Panc1 (cell line): ENCODE data around the gene SKIC2. TPM values are rescaled to one million over a fixed set of nuclear protein-coding genes. Genes with fewer than 3 reads are reported as not detected.
"Not testable (repeated sequence)": the region's sequence is repeated elsewhere in the genome, so short reads cannot be mapped to it uniquely, and the experiment has no call there.

Experiments used
- ATAC-seq: fragments of 200-7000 bp; cut with Tn5 transposase; 2 replicates; pipeline ENCODE4 v1.9.1; 2020; ENCODE audit warnings: mild to moderate bottlenecking, moderate library complexity
- BruUV-seq: library from RNA; stranded (reverse); fragments of 400-500 nt; replicated peaks from 2 replicates; lab custom pipeline; 2021; lab: Mats Ljungman, UMichigan
- CTCF ChIA-PET: fragments of 300-600 bp; sonication (Branson Sonifier 250); formaldehyde crosslinking; loops from one replicate; lab custom pipeline; 2022; ENCODE audit warnings: antibody characterized with exemption; lab: Charles Lee
- POLR2A ChIA-PET: fragments of 300-600 bp; sonication (Branson Sonifier 250); formaldehyde crosslinking; loops from one replicate; lab custom pipeline; 2022; ENCODE audit warnings: antibody characterized with exemption; lab: Charles Lee
- DNase-seq: peaks from one replicate; pipeline ENCODE4 v3.0.0-alpha.2; 2010; ENCODE audit warnings: low read depth, low spot score
- H3K27ac ChIP-seq: 2 replicates; pipeline ENCODE4 v1.5.1; 2011; ENCODE audit warnings: mild to moderate bottlenecking, low read length, inconsistent platforms
- H3K27me3 ChIP-seq: fragments of 200-500 bp; sonication (Bioruptor generic); 2 replicates; pipeline ENCODE4 v1.6.0; 2014; ENCODE audit warnings: low read length, inconsistent platforms; ENCODE audit not compliant: control insufficient read depth, insufficient read depth
- H3K36me3 ChIP-seq: fragments of 200-500 bp; sonication (Bioruptor generic); 2 replicates; pipeline ENCODE4 v1.5.1; 2014; ENCODE audit warnings: inconsistent platforms, mild to moderate bottlenecking, low read length, moderate library complexity; ENCODE audit not compliant: control insufficient read depth, insufficient read depth
- H3K4me1 ChIP-seq: 2 replicates; pipeline ENCODE4 v1.5.1; 2011; ENCODE audit warnings: inconsistent platforms, mild to moderate bottlenecking, low read length, moderate library complexity; ENCODE audit not compliant: control insufficient read depth, insufficient read depth
- H3K4me3 ChIP-seq, 2 experiments: 2 replicates each; pipeline ENCODE4 v1.5.1; 2011 to 2012; ENCODE audit warnings: low read depth in 2 of 2, low read length in 2 of 2, mild to moderate bottlenecking in 2 of 2, inconsistent platforms in 1 of 2, moderate library complexity in 1 of 2
- H3K9me3 ChIP-seq: fragments of 200-500 bp; sonication (Bioruptor generic); 2 replicates; pipeline ENCODE4 v1.5.1; 2014; ENCODE audit warnings: low read depth, mild to moderate bottlenecking, inconsistent platforms, low read length, moderate library complexity; ENCODE audit not compliant: control insufficient read depth, insufficient read depth
- in situ Hi-C: cut with HindIII; loops from 2 replicates; pipeline ENCODE4 v1.10.0; 2016; ENCODE audit warnings: low sequenced_read_pairs, low pct_unique_long_range_greater_than_20kb
- intact Hi-C: fragments of 100-400 bp; cut with micrococcal nuclease; formaldehyde crosslinking; loops from one replicate; pipeline ENCODE4 v1.10.0; 2022; ENCODE audit not compliant: unreplicated experiment
- microRNA-seq: library from miRNA; unstranded; fragments of <30 nt; microRNA quantifications from one replicate; pipeline ENCODE4 v1.1.0, GENCODE V29; 2020; ENCODE audit not compliant: unreplicated experiment
- total RNA-seq: library from RNA; stranded (reverse); gene quantifications from one replicate; pipeline ENCODE4 v1.2.1, GENCODE V29; 2021; ENCODE audit not compliant: unreplicated experiment

The SKIC2 gene
- total RNA-seq, 1 experiment from 2014 or later, result 121 TPM

- H3K4me1 ChIP-seq, H3K9me3 ChIP-seq, H3K27ac ChIP-seq, CTCF ChIA-PET, POLR2A ChIA-PET, H3K36me3 ChIP-seq, in situ Hi-C loops, H3K4me3 ChIP-seq, H3K27me3 ChIP-seq, DNase-seq, BruUV-seq, intact Hi-C loops, ATAC-seq: not testable (repeated sequence)
These were observed 50.6 kb downstream of the SKIC2 start for GRCh38 chr6:32009537-32009936.

- intact Hi-C loops, H3K36me3 ChIP-seq, DNase-seq, H3K9me3 ChIP-seq, H3K27me3 ChIP-seq, in situ Hi-C loops, ATAC-seq, BruUV-seq, H3K4me3 ChIP-seq, H3K4me1 ChIP-seq, H3K27ac ChIP-seq, CTCF ChIA-PET, POLR2A ChIA-PET: not testable (repeated sequence)
These were observed 52.0 kb downstream of the SKIC2 start for GRCh38 chr6:32010856-32011530.

- H3K4me1 ChIP-seq, H3K27me3 ChIP-seq, intact Hi-C loops, H3K4me3 ChIP-seq, CTCF ChIA-PET, ATAC-seq, H3K27ac ChIP-seq, DNase-seq, H3K36me3 ChIP-seq, in situ Hi-C loops, H3K9me3 ChIP-seq, POLR2A ChIA-PET, BruUV-seq: not testable (repeated sequence)
These were observed 54.1 kb downstream of the SKIC2 start for GRCh38 chr6:32012941-32013617.

- H3K9me3 ChIP-seq, H3K36me3 ChIP-seq, CTCF ChIA-PET, DNase-seq, intact Hi-C loops, ATAC-seq, BruUV-seq, in situ Hi-C loops, H3K4me3 ChIP-seq, POLR2A ChIA-PET, H3K27ac ChIP-seq, H3K27me3 ChIP-seq, H3K4me1 ChIP-seq: not testable (repeated sequence)
These were observed 54.8 kb downstream of the SKIC2 start for GRCh38 chr6:32013738-32014137.

- ATAC-seq, in situ Hi-C loops, H3K4me1 ChIP-seq: not testable (repeated sequence)
These were observed 55.6 kb downstream of the SKIC2 start, which contains the start of gene C4B for GRCh38 chr6:32014547-32014946. Gene C4B (plus strand): TSS chr6:32014795. CDS start chr6:32014846, 51 bp downstream.

More at GRCh38 chr6:32014547-32014946, 55.6 kb downstream of the SKIC2 start, which contains the start of gene C4B:
- DNase-seq, H3K36me3 ChIP-seq, H3K9me3 ChIP-seq, intact Hi-C loops, H3K27ac ChIP-seq, H3K4me3 ChIP-seq, BruUV-seq, POLR2A ChIA-PET, CTCF ChIA-PET, H3K27me3 ChIP-seq: not testable (repeated sequence)

Small RNA genes lying within 50 kb of the gene (microRNA-seq; reads per million reads assigned to microRNA genes)
- gene MIR1236, result 0.95 reads per million

Other genes starting within 250 kb of the SKIC2 start
- gene LY6G6D, start 243.8 kb upstream of the SKIC2 start, total RNA-seq, result not detected
- gene LY6G6C, start 237.4 kb upstream of the SKIC2 start, total RNA-seq, result 0.23 TPM
- gene MPIG6B, start 235.8 kb upstream of the SKIC2 start, total RNA-seq, result not detected
- gene DDAH2, start 229.9 kb upstream of the SKIC2 start, total RNA-seq, result 104 TPM
- 583 TPM for gene CLIC1, start 222.6 kb upstream of the SKIC2 start, total RNA-seq
- 38.1 TPM for gene MSH5, start 219.2 kb upstream of the SKIC2 start, total RNA-seq
- gene SAPCD1, start 196.5 kb upstream of the SKIC2 start, total RNA-seq, result 6.3 TPM
- 4.3 TPM for gene VWA7, start 181.8 kb upstream of the SKIC2 start, total RNA-seq
- gene VARS1, start 163.4 kb upstream of the SKIC2 start, total RNA-seq, result 229 TPM
- 89.7 TPM for gene LSM2, start 152.2 kb upstream of the SKIC2 start, total RNA-seq
- gene HSPA1L, start 143.9 kb upstream of the SKIC2 start, total RNA-seq, result 2.8 TPM
- gene HSPA1A, start 143.6 kb upstream of the SKIC2 start, total RNA-seq, result 169 TPM
- gene HSPA1B, start 131.4 kb upstream of the SKIC2 start, total RNA-seq, result 147 TPM
- gene NEU1, start 96.4 kb upstream of the SKIC2 start, total RNA-seq, result 111 TPM
- gene SLC44A4, start 80.2 kb upstream of the SKIC2 start, total RNA-seq, result 2.7 TPM
- 60.4 TPM for gene EHMT2, start 61.5 kb upstream of the SKIC2 start, total RNA-seq
- gene ZBTB12, start 57.1 kb upstream of the SKIC2 start, total RNA-seq, result 9.4 TPM
- 1.0 TPM for gene C2, start 31.5 kb upstream of the SKIC2 start, total RNA-seq
- gene CFB, start 13.1 kb upstream of the SKIC2 start, total RNA-seq, result 5.6 TPM
- gene NELFE, start 204 bp upstream of the SKIC2 start, total RNA-seq, result 94.9 TPM
- gene DXO, start 13.0 kb downstream of the SKIC2 start, total RNA-seq, result 38.1 TPM
- 8.1 TPM for gene C4A, start 22.9 kb downstream of the SKIC2 start, total RNA-seq
- 8.8 TPM for gene C4B, start 55.6 kb downstream of the SKIC2 start, total RNA-seq
- 1.1 TPM for gene CYP21A2, start 79.2 kb downstream of the SKIC2 start, total RNA-seq
- 1.8 TPM for gene TNXB, start 150.2 kb downstream of the SKIC2 start, total RNA-seq
- 127 TPM for gene ATF6B, start 169.1 kb downstream of the SKIC2 start, total RNA-seq
- gene FKBPL, start 171.1 kb downstream of the SKIC2 start, total RNA-seq, result 7.4 TPM
- 1.3 TPM for gene PRRT1, start 192.8 kb downstream of the SKIC2 start, total RNA-seq
- 20.1 TPM for gene PPT2, start 195.0 kb downstream of the SKIC2 start, total RNA-seq
- gene EGFL8, start 205.4 kb downstream of the SKIC2 start, total RNA-seq, result 11.1 TPM
- gene AGPAT1, start 216.9 kb downstream of the SKIC2 start, total RNA-seq, result 88.4 TPM
- gene RNF5, start 219.2 kb downstream of the SKIC2 start, total RNA-seq, result 82.3 TPM
- gene AGER, start 225.1 kb downstream of the SKIC2 start, total RNA-seq, result 3.7 TPM
- 76.2 TPM for gene PBX2, start 231.0 kb downstream of the SKIC2 start, total RNA-seq
- gene GPSM3, start 233.5 kb downstream of the SKIC2 start, total RNA-seq, result 2.0 TPM